HepG2 (cell line): ENCODE measurements around the gene IFT80. TPM values are rescaled to one million over a fixed set of nuclear protein-coding genes. Genes with fewer than 3 reads are reported as not detected.

Experiments used
- ATAC-seq: fragments of 200-7000 bp; cut with Tn5 transposase; 3 replicates; pipeline ENCODE4 v1.9.1; 2020; ENCODE audit warnings: mild to moderate bottlenecking, moderate library complexity
- Bru-seq: library from RNA; stranded (reverse); fragments of 400-500 nt; gene quantifications from one replicate; lab custom pipeline; 2021; lab: Mats Ljungman, UMichigan
- BruChase-seq, 2 experiments: library from RNA; stranded (reverse); fragments of 400-500 nt; gene quantifications; one replicate each; lab custom pipeline; 2021; lab: Mats Ljungman, UMichigan
- BruUV-seq: library from RNA; stranded (reverse); fragments of 400-500 nt; replicated peaks from 2 replicates; lab custom pipeline; 2021; lab: Mats Ljungman, UMichigan
- CTCF ChIA-PET: fragments of 300-600 bp; formaldehyde crosslinking; extraction: SDS; loops from one replicate; lab custom pipeline; 2021; ENCODE audit warnings: low total read pairs, inconsistent platforms, low intra/inter-chr PET ratio; lab: Yijun Ruan, JAX
- POLR2A ChIA-PET: fragments of 350-600 bp; sonication (Branson Sonifier 250); formaldehyde crosslinking; loops from one replicate; lab custom pipeline; 2020; ENCODE audit warnings: antibody characterized with exemption, inconsistent platforms; lab: Yijun Ruan, JAX
- DNase-seq: peaks from one replicate; pipeline ENCODE4 v3.0.0-alpha.2; 2015; ENCODE audit warnings: low spot score
- FAIRE-seq: peaks from 3 replicates; lab custom pipeline; 2011; peaks lifted over from hg19 to GRCh38; lab: Jason Lieb, UNC
- H2AFZ ChIP-seq: one replicate; pipeline ENCODE4 v1.6.1; 2011; ENCODE audit warnings: low read length, inconsistent platforms
- H3K27ac ChIP-seq: fragments of 300-600 bp; 3 replicates; pipeline ENCODE4 v1.8.0; 2011; ENCODE audit warnings: mixed run types, mild to moderate bottlenecking, mixed read lengths, low read length, inconsistent platforms; ENCODE audit not compliant: insufficient read depth; ENCODE audit errors: extremely low read length
- H3K27me3 ChIP-seq, 2 experiments: fragments of 200-600 bp in 1 of 2; 2 replicates in 1 of 2; 3 replicates in 1 of 2; pipeline versions ENCODE4 v1.6.0 to v1.8.0; 2011; ENCODE audit warnings: low read length in 2 of 2, mild to moderate bottlenecking in 2 of 2, moderate library complexity in 2 of 2, inconsistent platforms in 1 of 2; ENCODE audit not compliant: insufficient read depth in 2 of 2, control insufficient read depth in 1 of 2
- H3K36me3 ChIP-seq, 2 experiments: fragments of 200-600 bp in 1 of 2; replicated peaks in 1 of 2; 2 replicates in 1 of 2; 3 replicates in 1 of 2; pipeline versions ENCODE4 v1.5.1 to v1.8.0; 2011; ENCODE audit warnings: low read length in 2 of 2, inconsistent platforms in 1 of 2; ENCODE audit not compliant: insufficient read depth in 2 of 2, control insufficient read depth in 1 of 2
- H3K4me1 ChIP-seq: 2 replicates; pipeline ENCODE4 v1.5.1; 2012; ENCODE audit warnings: low read length, inconsistent platforms; ENCODE audit not compliant: insufficient read depth
- H3K4me2 ChIP-seq: 2 replicates; pipeline ENCODE4 v1.6.0; 2011; ENCODE audit warnings: low read depth, low read length, inconsistent platforms
- H3K4me3 ChIP-seq, 3 experiments: fragments of 200-600 bp in 1 of 3; sonication (generic), shearing (Covaris generic) in 1 of 3; replicated peaks in 1 of 3; 2 replicates each; pipeline ENCODE4 v1.5.1; 2011 to 2016; ENCODE audit warnings: low read length in 3 of 3, inconsistent platforms in 2 of 3, low read depth in 2 of 3, mild to moderate bottlenecking in 2 of 3, control low read depth in 1 of 3, mixed read lengths in 1 of 3; ENCODE audit not compliant: insufficient read depth in 1 of 3
- H3K79me2 ChIP-seq: one replicate; pipeline ENCODE4 v1.6.1; 2011; ENCODE audit warnings: low read length, inconsistent platforms; ENCODE audit not compliant: insufficient read depth
- H3K9ac ChIP-seq: 2 replicates; pipeline ENCODE4 v1.6.0; 2011; ENCODE audit warnings: mild to moderate bottlenecking, low read depth, low read length, inconsistent platforms; ENCODE audit not compliant: insufficient read depth
- H3K9me3 ChIP-seq: 2 replicates; pipeline ENCODE4 v1.5.1; 2012; ENCODE audit warnings: mild to moderate bottlenecking, low read length
- H4K20me1 ChIP-seq: 2 replicates; pipeline ENCODE4 v1.6.0; 2011; ENCODE audit warnings: inconsistent platforms, mild to moderate bottlenecking, low read length, moderate library complexity; ENCODE audit not compliant: insufficient read depth
- ATF2 ChIP-seq: sonication (generic); formaldehyde crosslinking; IDR thresholded peaks from 2 replicates; pipeline ENCODE4 v1.4.0; 2020; ENCODE audit warnings: missing genetic modification reagents
- CAMTA2 ChIP-seq: sonication (generic); formaldehyde crosslinking; IDR thresholded peaks from 2 replicates; pipeline ENCODE4 v1.4.0; 2020; ENCODE audit warnings: mild to moderate bottlenecking, missing genetic modification reagents, borderline replicate concordance
- GABPB1 ChIP-seq: IDR thresholded peaks from 2 replicates; pipeline ENCODE4 v1.6.1; 2016; ENCODE audit warnings: mild to moderate bottlenecking, missing genetic modification reagents, moderate library complexity, missing compliant biosample characterization
- HHEX ChIP-seq: IDR thresholded peaks from 2 replicates; pipeline ENCODE4 v1.6.1; 2016; ENCODE audit warnings: control low read depth
- MEIS1 ChIP-seq: sonication (generic); formaldehyde crosslinking; IDR thresholded peaks from 2 replicates; pipeline ENCODE4 v1.9.0; 2021; ENCODE audit warnings: mild to moderate bottlenecking, missing genetic modification reagents, moderate library complexity, borderline replicate concordance
- ZNF331 ChIP-seq: sonication (generic); formaldehyde crosslinking; IDR thresholded peaks from 2 replicates; pipeline ENCODE4 v1.4.0; 2020; ENCODE audit warnings: missing genetic modification reagents
- ZNF646 ChIP-seq: sonication (generic); formaldehyde crosslinking; IDR thresholded peaks from 2 replicates; pipeline ENCODE4 v1.9.0; 2021; ENCODE audit warnings: mild to moderate bottlenecking, missing genetic modification reagents
- ZNF749 ChIP-seq: sonication (generic); formaldehyde crosslinking; IDR thresholded peaks from 2 replicates; pipeline ENCODE4 v1.8.0; 2022; ENCODE audit warnings: mild to moderate bottlenecking, missing genetic modification reagents, moderate library complexity, borderline replicate concordance
- WGBS: methylation state at CpG from one replicate; pipeline ENCODE4 v1.1.6; 2017; ENCODE audit warnings: low lambda C conversion rate; 5-methylcytosine and 5-hydroxymethylcytosine counted together
- in situ Hi-C: cut with HindIII; loops from 2 replicates; pipeline ENCODE4 v1.10.0; 2017; ENCODE audit warnings: low pct_unique_long_range_greater_than_20kb; ENCODE audit not compliant: extremely low pct_ligation_motif_present
- intact Hi-C: fragments of 100-400 bp; cut with micrococcal nuclease; formaldehyde crosslinking; loops from one replicate; pipeline ENCODE4 v1.10.0; 2022; ENCODE audit not compliant: unreplicated experiment
- long read RNA-seq, 2 experiments: library from RNA in 1 of 2; library from polyadenylated mRNA in 1 of 2; stranded (forward) in 1 of 2; unstranded in 1 of 2; transcript quantifications; one replicate each; pipeline ENCODE4 v2.0.0, GENCODE V29; 2019 to 2022
- polyA minus RNA-seq, 3 experiments: library from RNA; depleted of rRNA, polyadenylated mRNA; stranded (reverse); fragments of >200 nt; gene quantifications; 2 replicates each; pipeline ENCODE4 v1.2.3, GENCODE V29; 2011; ENCODE audit warnings: low replicate concordance in 1 of 3
- polyA plus RNA-seq, 8 experiments: library from polyadenylated mRNA; depleted of rRNA in 3 of 8; stranded (reverse) in 7 of 8; unstranded in 1 of 8; fragments of >200 nt; fragmentation: Illumina TruSeq in 4 of 8; extraction: Trizol in 4 of 8; gene quantifications; 2 replicates each; pipeline versions ENCODE4 v1.2.1 to v1.2.3, GENCODE V29; 2011 to 2016; ENCODE audit warnings: low read depth in 4 of 8, missing spikeins in 1 of 8, mixed read lengths in 1 of 8; ENCODE audit not compliant: insufficient read depth in 1 of 8
- total RNA-seq, 5 experiments: library from RNA; depleted of rRNA; stranded (reverse); fragments of >200 nt; fragmentation: Illumina TruSeq; extraction: Trizol; gene quantifications; 2 replicates each; pipeline ENCODE4 v1.2.3, GENCODE V29; 2016; ENCODE audit warnings: low read depth in 1 of 5

Gene IFT80
- total RNA-seq (2016; rRNA removed; fragmentation: Illumina TruSeq; extraction: Trizol), result 15.7 and 21.4 TPM in 2 replicates
- 13.2 and 13.4 TPM in 2 replicates for total RNA-seq (2016; cell fraction: cytosol; rRNA removed; fragmentation: Illumina TruSeq; extraction: Trizol; ENCODE audit: low read depth)
- 18.4 and 19.8 TPM in 2 replicates for total RNA-seq (2016; cell fraction: insoluble cytoplasmic fraction; rRNA removed; fragmentation: Illumina TruSeq; extraction: Trizol)
- total RNA-seq (2016; cell fraction: membrane; rRNA removed; fragmentation: Illumina TruSeq; extraction: Trizol), result 11.8 and 13.7 TPM in 2 replicates
- 23.1 and 27.3 TPM in 2 replicates for total RNA-seq (2016; cell fraction: nucleus; rRNA removed; fragmentation: Illumina TruSeq; extraction: Trizol)
- 8.6 and 11.4 TPM in 2 replicates for polyA plus RNA-seq (2011; rRNA removed)
- polyA plus RNA-seq (2011; cell fraction: cytosol; rRNA removed), result 2.1 and 3.8 TPM in 2 replicates
- 14.1 and 16.0 TPM in 2 replicates for polyA plus RNA-seq (2011; cell fraction: nucleus; rRNA removed)
- polyA plus RNA-seq (2012), result 9.9 and 12.0 TPM in 2 replicates
- 0.86 and 0.87 TPM in 2 replicates for polyA plus RNA-seq (2016; cell fraction: cytosol; fragmentation: Illumina TruSeq; extraction: Trizol; ENCODE audit: low read depth)
- 11.9 and 14.1 TPM in 2 replicates for polyA plus RNA-seq (2016; cell fraction: insoluble cytoplasmic fraction; fragmentation: Illumina TruSeq; extraction: Trizol; ENCODE audit: low read depth)
- polyA plus RNA-seq (2016; cell fraction: membrane; fragmentation: Illumina TruSeq; extraction: Trizol; ENCODE audit: low read depth), result 3.3 and 3.9 TPM in 2 replicates
- polyA plus RNA-seq (2016; cell fraction: nucleus; fragmentation: Illumina TruSeq; extraction: Trizol; ENCODE audit: insufficient read depth, low read depth), result 45.6 and 47.5 TPM in 2 replicates
- polyA minus RNA-seq (2011; rRNA and poly(A)+ RNA removed; ENCODE audit: low replicate concordance), result 3.5 and 7.7 TPM in 2 replicates
- 11.2 and 11.4 TPM in 2 replicates for polyA minus RNA-seq (2011; cell fraction: cytosol; rRNA and poly(A)+ RNA removed)
- polyA minus RNA-seq (2011; cell fraction: nucleus; rRNA and poly(A)+ RNA removed), result 32.2 and 33.3 TPM in 2 replicates
- percentile 66 among the genes with signal in this experiment for Bru-seq, nascent RNA
- BruChase-seq, experiment 1, labeled RNA remaining after a 6-hour chase, result percentile 85 among the genes with signal in this experiment
- BruChase-seq, experiment 2, labeled RNA remaining after a 2-hour chase, result percentile 80 among the genes with signal in this experiment
- long read RNA-seq, experiment 1, full-length matches to known transcripts, result 2 of 6 reads
- long read RNA-seq, experiment 1, partial matches to known transcripts, result 2 of 6 reads
- long read RNA-seq, experiment 1, other reads (novel, unspliced or antisense), result 2 of 6 reads
- long read RNA-seq, experiment 2, partial matches to known transcripts, result 0 of 3 reads
- long read RNA-seq, experiment 2, other reads (novel, unspliced or antisense), result 3 of 3 reads

GRCh38 chr3:160399125-160400029, at the start of gene IFT80, which contains the start of gene SMC4:
IFT80 (minus strand) TSS chr3:160399225; CDS start chr3:160384600, 14,625 bp downstream.
SMC4 (plus strand) TSS chr3:160399650; CDS start chr3:160400827, 1,177 bp downstream.
- H3K4me2 ChIP-seq, result peak within 1 kb of the TSS; percentile 75
- in situ Hi-C loops, result loop anchor here (25.0 kb wide), 1 partner anchor 362 kb away; no protein-coding TSS in a partner anchor
- CTCF ChIA-PET, result no interaction called here
- BruUV-seq, result TSS peak; percentile 61
- peaks cover 66% of the 10 kb centered on the region for H3K79me2 ChIP-seq
- H3K9ac ChIP-seq, result peak within 1 kb of the TSS; percentile 96
- H2AFZ ChIP-seq, result peak within 1 kb of the TSS; percentile 92
- peak; percentile 92 for DNase-seq
- H3K4me1 ChIP-seq, result peaks cover 27% of the 10 kb centered on the region
- 1% methylated on average over 52 of the region's 63 CpGs for WGBS
- intact Hi-C loops, result loop anchor here (2.0 kb wide), 2 partner anchors 49 to 69 kb away; partner anchors contain the start of gene TRIM59
- peaks cover 9% of the 10 kb centered on the region; the same call in 1 of the 2 replicates for H4K20me1 ChIP-seq
- no peaks in the 10 kb centered on the region; a peak in 1 of 5 replicates for H3K27me3 ChIP-seq
- POLR2A ChIA-PET, result no interaction called here
- peak; percentile 92 for ATAC-seq
- H3K9me3 ChIP-seq, result no peaks in the 10 kb centered on the region
- H3K27ac ChIP-seq, result peak within 1 kb of the TSS; percentile 98
- peak; percentile 46 for FAIRE-seq
- peak within 1 kb of the TSS; percentile 87 to 94 (median 94) for H3K4me3 ChIP-seq
- H3K36me3 ChIP-seq, result no peaks in the 10 kb centered on the region
- TF ChIP-seq HHEX (CRISPR knock-in tag) (no peak), MEIS1 (CRISPR knock-in tag) (no peak), ATF2 (CRISPR knock-in tag) (0 out of 2 replicates have a peak, but pooled peaks have one; percentile 39), ZNF331 (CRISPR knock-in tag) (no peak), GABPB1 (CRISPR knock-in tag) (peak; percentile 78), CAMTA2 (no peak), ZNF749 (CRISPR knock-in tag) (0 out of 2 replicates have a peak, but pooled peaks have one; percentile 17), ZNF646 (CRISPR knock-in tag) (no peak)
